GM23248 (cell line): ENCODE results near the gene GFI1B.

ENCODE experiments used
- EZH2 ChIP-seq: fragments of 200-600 bp; sonication (generic); IDR thresholded peaks from 2 replicates; pipeline ENCODE4 v1.6.1; 2018; ENCODE audit warnings: antibody characterized with exemption, mild to moderate bottlenecking; ENCODE audit not compliant: insufficient read depth, poor library complexity, severe bottlenecking
- EZH2phosphoT487 ChIP-seq: fragments of 200-600 bp; sonication (generic); IDR thresholded peaks from 2 replicates; pipeline ENCODE4 v1.6.1; 2018; ENCODE audit warnings: antibody characterized with exemption, moderate library complexity, mild to moderate bottlenecking, low read depth; ENCODE audit not compliant: insufficient read depth

DNA sequence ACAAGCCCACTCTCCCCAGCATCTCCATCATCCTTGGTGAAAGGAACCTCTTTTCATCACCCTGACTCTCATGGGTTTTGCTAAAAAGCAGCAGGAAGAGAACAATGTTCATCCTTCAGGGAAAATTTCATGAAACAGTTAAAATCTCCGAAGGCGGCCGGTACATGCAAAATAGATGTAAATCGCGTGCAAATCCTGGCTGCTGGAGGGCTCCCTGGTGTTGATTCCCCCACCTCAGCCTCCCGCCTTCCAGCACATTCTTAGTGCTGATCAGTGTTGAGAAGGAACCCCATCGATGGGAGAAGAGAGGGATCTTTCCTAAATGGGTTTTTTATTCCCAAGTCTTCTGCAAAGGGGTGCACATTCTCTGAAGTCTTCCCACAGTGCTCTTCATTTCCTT is 8.7 kb upstream of the GFI1B start:
- no peak for TF ChIP-seq EZH2
- TF ChIP-seq EZH2phosphoT487 = no peak
